Uterus (tissue), 2 donors: ENCODE data around the gene P2RY8.

Experiments
- CTCF ChIP-seq, 4 experiments: fragments of 200-600 bp in 2 of 4; fragments of 450-650 bp in 2 of 4; sonication (generic) in 2 of 4; IDR thresholded peaks; one replicate each; pipeline ENCODE4 v1.5.1; 2016 to 2019; ENCODE audit warnings: antibody characterized with exemption in 4 of 4, mild to moderate bottlenecking in 2 of 4, moderate library complexity in 1 of 4
- POLR2A ChIP-seq, 2 donors: fragments of 450-650 bp; IDR thresholded peaks; one replicate each; pipeline ENCODE4 v1.6.1; 2016; ENCODE audit warnings: antibody characterized with exemption in 2 of 2, mild to moderate bottlenecking in 1 of 2, moderate library complexity in 1 of 2

- TF ChIP-seq CTCF (IDR thresholded peaks at IDR 0.05) (no peak), POLR2A (IDR thresholded peaks at IDR 0.05) (no peak)
Measured at GRCh38 chrX:1475881-1476280, 61.1 kb downstream of the P2RY8 start.
